B cell (primary cell): ENCODE measurements around the gene NEMP2. TPM values are rescaled to one million over a fixed set of nuclear protein-coding genes. Genes with fewer than 3 reads are reported as not detected.
A peak's percentile ranks its signal among the peaks of the same experiment; 100 is the strongest.

ENCODE experiments used
- ATAC-seq: fragments of 200-7000 bp; cut with Tn5 transposase; one replicate; pipeline ENCODE4 v1.10.0; 2021; ENCODE audit warnings: low read depth, mild to moderate bottlenecking, moderate number of reproducible peaks, moderate library complexity
- CTCF ChIA-PET: fragments of 350-600 bp; sonication (Branson Sonifier 250); formaldehyde crosslinking; loops from one replicate; lab custom pipeline; 2021; ENCODE audit warnings: antibody characterized with exemption, inconsistent platforms; lab: Charles Lee
- POLR2A ChIA-PET: fragments of 350-600 bp; sonication (Branson Sonifier 250); formaldehyde crosslinking; loops from one replicate; lab custom pipeline; 2021; ENCODE audit warnings: antibody characterized with exemption; lab: Charles Lee
- DNase-seq: peaks from one replicate; pipeline ENCODE4 v3.0.0; 2013
- H2AFZ ChIP-seq: 2 replicates; pipeline ENCODE4 v1.6.1; 2012; ENCODE audit warnings: mild to moderate bottlenecking, low read depth, low read length; ENCODE audit not compliant: insufficient read depth, poor library complexity, severe bottlenecking
- H3K27ac ChIP-seq, 2 donors: 1 replicate in 1 of 2; 2 replicates in 1 of 2; pipeline ENCODE4 v1.5.1; 2012 to 2013; ENCODE audit warnings: low read length in 2 of 2, mild to moderate bottlenecking in 2 of 2, moderate library complexity in 1 of 2
- H3K27me3 ChIP-seq, 4 experiments: fragments of 200-600 bp in 1 of 4; sonication (generic) in 1 of 4; replicated peaks in 1 of 4; 1 replicate in 2 of 4; 2 replicates in 2 of 4; pipeline versions ENCODE4 v1.6.1 to v1.7.0; 2013 to 2016; ENCODE audit warnings: low read length in 3 of 4, mild to moderate bottlenecking in 2 of 4, mixed read lengths in 1 of 4, moderate library complexity in 1 of 4; ENCODE audit not compliant: insufficient read depth in 4 of 4, control insufficient read depth in 3 of 4; ENCODE audit errors: control extremely low read depth in 1 of 4
- H3K36me3 ChIP-seq, 2 experiments: replicated peaks in 1 of 2; 1 replicate in 1 of 2; 2 replicates in 1 of 2; pipeline versions ENCODE4 v1.6.1 to v1.7.1; 2013; ENCODE audit warnings: low read length in 1 of 2; ENCODE audit not compliant: insufficient read depth in 2 of 2, control insufficient read depth in 1 of 2; ENCODE audit errors: control extremely low read depth in 1 of 2, extremely low read depth in 1 of 2
- H3K4me1 ChIP-seq, 2 donors: fragments of 200-600 bp in 1 of 2; sonication (generic) in 1 of 2; 1 replicate in 1 of 2; 2 replicates in 1 of 2; pipeline versions ENCODE4 v1.5.1 to v1.6.1; 2013 to 2017; ENCODE audit warnings: low read length in 2 of 2; ENCODE audit not compliant: control insufficient read depth in 2 of 2, insufficient read depth in 2 of 2
- H3K4me2 ChIP-seq: replicated peaks from 2 replicates; pipeline ENCODE3; 2012; ENCODE audit warnings: mild to moderate bottlenecking, low read depth, low read length; ENCODE audit not compliant: poor library complexity, severe bottlenecking
- H3K4me3 ChIP-seq, 5 experiments: fragments of 200-600 bp in 1 of 5; sonication (generic) in 1 of 5; 1 replicate in 3 of 5; 2 replicates in 2 of 5; pipeline versions ENCODE4 v1.5.1 to v1.7.0; 2011 to 2016; ENCODE audit warnings: low read length in 4 of 5, mild to moderate bottlenecking in 4 of 5, low read depth in 2 of 5, control low read depth in 1 of 5, moderate library complexity in 1 of 5; ENCODE audit not compliant: insufficient read depth in 1 of 5; ENCODE audit errors: control extremely low read depth in 1 of 5, extremely low read depth in 1 of 5
- H3K79me2 ChIP-seq: fragments of 200-600 bp; sonication (generic); one replicate; pipeline ENCODE4 v1.6.0; 2016; ENCODE audit warnings: low read length; ENCODE audit not compliant: control insufficient read depth, insufficient read depth
- H3K9ac ChIP-seq: fragments of 200-600 bp; sonication (generic); 2 replicates; pipeline ENCODE4 v1.6.1; 2017; ENCODE audit warnings: mild to moderate bottlenecking, low read length, moderate library complexity
- H3K9me3 ChIP-seq, 3 donors: one replicate each; pipeline versions ENCODE4 v1.6.1 to v1.7.1; 2013; ENCODE audit warnings: low read length in 2 of 3; ENCODE audit not compliant: control insufficient read depth in 2 of 3, insufficient read depth in 1 of 3; ENCODE audit errors: control extremely low read depth in 1 of 3
- H4K20me1 ChIP-seq: 2 replicates; pipeline ENCODE4 v1.6.0; 2012; ENCODE audit warnings: mild to moderate bottlenecking, low read length; ENCODE audit not compliant: insufficient read depth, control insufficient read depth, poor library complexity, severe bottlenecking
- H3K27ac Mint-ChIP-seq: one replicate; pipeline ENCODE4 v1.8.0; 2021; ENCODE audit warnings: mixed read lengths
- H3K27me3 Mint-ChIP-seq: one replicate; pipeline ENCODE4 v1.8.0; 2021; ENCODE audit warnings: mixed read lengths
- H3K4me1 Mint-ChIP-seq: one replicate; pipeline ENCODE4 v1.8.0; 2021; ENCODE audit warnings: mixed read lengths
- H3K4me3 Mint-ChIP-seq: one replicate; pipeline ENCODE4 v1.8.0; 2021; ENCODE audit warnings: mixed read lengths
- H3K9me3 Mint-ChIP-seq: one replicate; pipeline ENCODE4 v1.8.0; 2022; ENCODE audit warnings: mixed read lengths; ENCODE audit not compliant: insufficient read depth
- EZH2 ChIP-seq: IDR thresholded peaks from 2 replicates; pipeline ENCODE4 v1.6.1; 2012; ENCODE audit warnings: borderline replicate concordance, low read depth, mild to moderate bottlenecking, moderate library complexity, low read length; ENCODE audit not compliant: insufficient read depth, poor library complexity, severe bottlenecking
- WGBS: methylation state at CpG from one replicate; pipeline ENCODE4 v1.1.5; 2013; ENCODE audit warnings: missing lambda C conversion rate; ENCODE audit not compliant: insufficient coverage; 5-methylcytosine and 5-hydroxymethylcytosine counted together
- intact Hi-C: fragments of 100-400 bp; cut with micrococcal nuclease; formaldehyde crosslinking; loops from one replicate; pipeline ENCODE4 v1.10.0; 2022
- polyA plus RNA-seq: library from polyadenylated mRNA; depleted of rRNA; stranded (reverse); fragments of >200 nt; gene quantifications from 2 replicates; pipeline ENCODE4 v1.2.3, GENCODE V29; 2012
- total RNA-seq, 2 donors: library from RNA; stranded (reverse); fragments of 120-200 nt in 1 of 2; gene quantifications; 1 replicate in 1 of 2; 2 replicates in 1 of 2; pipeline versions ENCODE4 v1.2.3 to v1.2.4, GENCODE V29; 2013 to 2022
- TF ChIP-seq, protein P1 (sequence below): fragments of 200-600 bp; IDR thresholded peaks from one replicate; pipeline ENCODE4 v1.8.0; 2022; ENCODE audit warnings: antibody characterized with exemption, mild to moderate bottlenecking

NEMP2 gene
- total and polyA plus RNA-seq, 2 donors (not counting 1 experiment from before 2014, with no cell fraction given): 1.3 to 17.3 TPM

DNA sequence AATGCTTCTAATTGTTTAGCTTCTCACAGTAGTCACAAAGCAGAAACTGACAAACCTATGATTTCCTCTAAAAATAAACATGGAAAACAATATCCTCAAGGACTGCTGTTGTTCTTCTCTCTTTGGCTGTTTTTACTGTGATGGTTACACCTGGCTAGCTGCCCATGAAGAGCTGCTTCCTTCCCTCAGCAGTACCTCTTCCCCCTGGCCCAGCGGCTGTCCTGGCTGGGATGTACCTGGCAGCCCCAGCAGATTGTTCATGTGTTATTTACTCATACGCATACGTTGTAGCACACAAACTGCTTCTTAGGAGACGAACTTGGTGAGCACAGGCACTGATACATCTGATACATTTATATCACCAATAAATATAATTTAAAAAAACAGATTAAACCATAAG is 27.4 kb downstream of the NEMP2 start:
- Mint-ChIP-seq H3K4me1 (peaks cover 24% of the 10 kb centered on the region), H3K27me3 (no peaks in the 10 kb centered on the region), H3K27ac (peak overlapping the region; percentile 83), H3K9me3 (no peaks in the 10 kb centered on the region), H3K4me3 (peak overlapping the region; percentile 45)
- H3K4me3 ChIP-seq: no peak overlapping the region
- H4K20me1 ChIP-seq: no peaks in the 10 kb centered on the region
- TF ChIP-seq, protein P1, sequence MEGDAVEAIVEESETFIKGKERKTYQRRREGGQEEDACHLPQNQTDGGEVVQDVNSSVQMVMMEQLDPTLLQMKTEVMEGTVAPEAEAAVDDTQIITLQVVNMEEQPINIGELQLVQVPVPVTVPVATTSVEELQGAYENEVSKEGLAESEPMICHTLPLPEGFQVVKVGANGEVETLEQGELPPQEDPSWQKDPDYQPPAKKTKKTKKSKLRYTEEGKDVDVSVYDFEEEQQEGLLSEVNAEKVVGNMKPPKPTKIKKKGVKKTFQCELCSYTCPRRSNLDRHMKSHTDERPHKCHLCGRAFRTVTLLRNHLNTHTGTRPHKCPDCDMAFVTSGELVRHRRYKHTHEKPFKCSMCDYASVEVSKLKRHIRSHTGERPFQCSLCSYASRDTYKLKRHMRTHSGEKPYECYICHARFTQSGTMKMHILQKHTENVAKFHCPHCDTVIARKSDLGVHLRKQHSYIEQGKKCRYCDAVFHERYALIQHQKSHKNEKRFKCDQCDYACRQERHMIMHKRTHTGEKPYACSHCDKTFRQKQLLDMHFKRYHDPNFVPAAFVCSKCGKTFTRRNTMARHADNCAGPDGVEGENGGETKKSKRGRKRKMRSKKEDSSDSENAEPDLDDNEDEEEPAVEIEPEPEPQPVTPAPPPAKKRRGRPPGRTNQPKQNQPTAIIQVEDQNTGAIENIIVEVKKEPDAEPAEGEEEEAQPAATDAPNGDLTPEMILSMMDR: no peak
- TF ChIP-seq EZH2: no peak
- no peak overlapping the region for H2AFZ ChIP-seq
- peak; percentile 39 for ATAC-seq
- CTCF ChIA-PET: interaction anchor here (1.0 kb wide), 1 partner anchor 96 kb away, joined by 4 read pairs; no protein-coding TSS in a partner anchor
- POLR2A ChIA-PET: no interaction called here
- intact Hi-C loops: loop anchor here (2.0 kb wide), 1 partner anchor 16 kb away; no protein-coding TSS in a partner anchor
- no peaks in the 10 kb centered on the region for H3K9me3 ChIP-seq
- H3K36me3 ChIP-seq: peaks cover 2 to 29% of the 10 kb centered on the region in 2 experiments
- H3K79me2 ChIP-seq: no peaks in the 10 kb centered on the region
- no peaks in the 10 kb centered on the region for H3K27me3 ChIP-seq
- peak; percentile 28 for DNase-seq
- H3K4me1 ChIP-seq: peaks cover 17 to 23% of the 10 kb centered on the region in 2 donors
- H3K4me2 ChIP-seq: peak overlapping the region; percentile 28
- peak overlapping the region in 1 of 2 donors; percentile 60 for H3K27ac ChIP-seq
- WGBS: 20% methylated on average over 1 of the region's 4 CpGs
- H3K9ac ChIP-seq: peak overlapping the region; percentile 3

DNA sequence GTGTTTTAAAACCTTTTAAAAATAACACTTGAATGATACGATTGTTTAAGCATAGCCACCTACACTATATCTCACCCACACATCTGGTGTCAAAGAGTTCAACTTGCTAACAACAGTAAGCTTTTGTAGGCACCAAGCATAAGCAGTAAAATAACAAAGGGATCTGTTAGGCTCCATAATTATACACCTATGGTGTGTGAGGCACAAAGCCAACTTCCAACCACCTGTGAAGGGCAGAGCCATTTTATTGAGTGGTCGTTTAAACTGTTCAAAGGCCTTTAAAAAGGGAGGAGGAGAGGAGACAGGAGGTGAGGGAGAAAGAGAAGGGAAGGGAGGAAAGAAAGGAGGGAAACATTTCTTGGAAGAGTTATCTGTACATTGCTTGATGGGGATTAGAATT is 27.9 kb downstream of the NEMP2 start:
- intact Hi-C loops: loop anchor here (2.0 kb wide), 1 partner anchor 16 kb away; no protein-coding TSS in a partner anchor
- no CpG with 5 or more reads among the region's 2 CpGs for WGBS
- no peak for ATAC-seq
- DNase-seq: no peak
- no peaks in the 10 kb centered on the region for H3K27me3 Mint-ChIP-seq
- Histone ChIP-seq H3K27ac (peak overlapping the region; percentile 22 to 60), H4K20me1 (no peaks in the 10 kb centered on the region), H3K4me2 (peak overlapping the region; percentile 28), H3K36me3 (peaks cover 2 to 29% of the 10 kb centered on the region in 2 experiments), H2AFZ (no peak overlapping the region), H3K9me3 (no peaks in the 10 kb centered on the region), H3K27me3 (no peaks in the 10 kb centered on the region), H3K4me3 (no peak overlapping the region), H3K79me2 (no peaks in the 10 kb centered on the region), H3K9ac (peak overlapping the region; percentile 3), H3K4me1 (peaks cover 17 to 23% of the 10 kb centered on the region in 2 donors)
- peaks cover 24% of the 10 kb centered on the region for H3K4me1 Mint-ChIP-seq
- H3K27ac Mint-ChIP-seq: peak overlapping the region; percentile 83
- no peaks in the 10 kb centered on the region for H3K9me3 Mint-ChIP-seq
- CTCF ChIA-PET: interaction anchor here (1.0 kb wide), 1 partner anchor 96 kb away, joined by 4 read pairs; no protein-coding TSS in a partner anchor
- no peak for TF ChIP-seq EZH2
- TF ChIP-seq, protein P1: no peak
- POLR2A ChIA-PET: no interaction called here
- H3K4me3 Mint-ChIP-seq: peak overlapping the region; percentile 52
